Measurements from ENCODE around the gene GRM4. TPM values are rescaled to one million over a fixed set of nuclear protein-coding genes. Genes with fewer than 3 reads are reported as not detected.

Gene GRM4
- total RNA-seq, 1 donor = not detected

- TF ChIP-seq CTCF (IDR thresholded peaks at IDR 0.05; ENCODE audit: insufficient read depth, low read length) = no peak
- no peak for DNase-seq (ENCODE audit: low read depth)
- H3K4me3 ChIP-seq (ENCODE audit: low read depth, low read length) = no peak overlapping the region
Observed at GRCh38 chr6:34096193-34096592, 49.7 kb downstream of the GRM4 start.

GRCh38 chr6:34095741-34096140 lies 50.1 kb downstream of the GRM4 start:
- no peak for TF ChIP-seq CTCF (IDR thresholded peaks at IDR 0.05; ENCODE audit: insufficient read depth, low read length)
- DNase-seq (ENCODE audit: low read depth) = no peak
- no peak overlapping the region for H3K4me3 ChIP-seq (ENCODE audit: low read depth, low read length)

GRCh38 chr6:34095136-34095505 lies 50.8 kb downstream of the GRM4 start:
- no peak overlapping the region for H3K4me3 ChIP-seq (ENCODE audit: low read depth, low read length)
- DNase-seq (ENCODE audit: low read depth) = no peak
- TF ChIP-seq CTCF (IDR thresholded peaks at IDR 0.05; ENCODE audit: insufficient read depth, low read length) = no peak

- DNase-seq (ENCODE audit: low read depth) = no peak
- H3K4me3 ChIP-seq (ENCODE audit: low read depth, low read length) = no peak overlapping the region
- TF ChIP-seq CTCF (IDR thresholded peaks at IDR 0.05; ENCODE audit: insufficient read depth, low read length) = no peak
Observed at GRCh38 chr6:34094474-34095135, 51.3 kb downstream of the GRM4 start.

- H3K4me3 ChIP-seq (ENCODE audit: low read depth, low read length) = no peak overlapping the region
- no peak for DNase-seq (ENCODE audit: low read depth)
- no peak for TF ChIP-seq CTCF (IDR thresholded peaks at IDR 0.05; ENCODE audit: insufficient read depth, low read length)
Observed at GRCh38 chr6:34093854-34094430, 51.9 kb downstream of the GRM4 start.

- H3K4me3 ChIP-seq (ENCODE audit: low read depth, low read length) = no peak overlapping the region
- DNase-seq (ENCODE audit: low read depth) = no peak
- no peak for TF ChIP-seq CTCF (IDR thresholded peaks at IDR 0.05; ENCODE audit: insufficient read depth, low read length)
Observed at GRCh38 chr6:34093206-34093605, 52.7 kb downstream of the GRM4 start.

- no peak for DNase-seq (ENCODE audit: low read depth)
- H3K4me3 ChIP-seq (ENCODE audit: low read depth, low read length) = no peak overlapping the region
- no peak for TF ChIP-seq CTCF (IDR thresholded peaks at IDR 0.05; ENCODE audit: insufficient read depth, low read length)
Observed at GRCh38 chr6:34092631-34093030, 53.3 kb downstream of the GRM4 start.

All from fibroblast of the aortic adventitia (primary cell).